ENCODE results near the gene USP26. TPM values are rescaled to one million over a fixed set of nuclear protein-coding genes. Genes with fewer than 3 reads are reported as not detected.
"Not testable (repeated sequence)": the region's sequence is repeated elsewhere in the genome, so short reads cannot be mapped to it uniquely, and the experiment has no call there.

The USP26 gene
- total RNA-seq, 3 donors from 2014 or later: not detected

DNA sequence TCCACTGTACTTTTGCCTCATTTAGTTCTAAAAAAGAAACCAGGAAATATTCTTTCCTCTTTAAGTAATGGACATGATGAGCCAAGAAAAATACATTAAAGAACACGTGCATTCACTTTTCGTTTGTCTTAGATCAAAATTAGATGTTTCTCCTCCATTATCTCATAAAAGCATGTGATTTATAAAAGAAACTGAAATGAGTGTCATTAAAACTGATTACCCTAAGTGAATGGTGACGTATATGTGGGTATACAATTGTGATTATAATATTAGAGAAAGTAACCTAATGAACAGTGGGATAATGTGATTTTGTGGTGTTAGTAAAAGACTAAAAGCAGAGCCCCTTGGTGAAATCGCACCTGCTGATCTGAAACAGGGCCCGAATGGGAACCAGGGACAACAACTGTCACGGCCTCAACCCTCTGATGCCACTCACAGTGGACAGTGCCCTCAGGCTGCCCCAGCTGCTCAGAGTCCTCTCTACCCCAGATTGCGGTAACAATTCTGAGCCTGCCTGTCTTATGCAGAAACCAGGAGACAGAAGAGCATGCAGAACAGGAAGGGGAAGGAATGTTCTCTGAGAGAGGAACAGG is 112.8 kb downstream of the USP26 start:
- no peak for DNase-seq
- intact Hi-C loops (cut with DNase I, micrococcal nuclease): no loop called here
- Histone ChIP-seq H3K4me3 (no peak overlapping the region), H3K9me3 (no peaks in the 10 kb centered on the region), H3K36me3 (ENCODE audit: low read depth) (no peaks in the 10 kb centered on the region), H3K4me1 (ENCODE audit: low read depth) (no peaks in the 10 kb centered on the region)
- TF ChIP-seq, protein P1, sequence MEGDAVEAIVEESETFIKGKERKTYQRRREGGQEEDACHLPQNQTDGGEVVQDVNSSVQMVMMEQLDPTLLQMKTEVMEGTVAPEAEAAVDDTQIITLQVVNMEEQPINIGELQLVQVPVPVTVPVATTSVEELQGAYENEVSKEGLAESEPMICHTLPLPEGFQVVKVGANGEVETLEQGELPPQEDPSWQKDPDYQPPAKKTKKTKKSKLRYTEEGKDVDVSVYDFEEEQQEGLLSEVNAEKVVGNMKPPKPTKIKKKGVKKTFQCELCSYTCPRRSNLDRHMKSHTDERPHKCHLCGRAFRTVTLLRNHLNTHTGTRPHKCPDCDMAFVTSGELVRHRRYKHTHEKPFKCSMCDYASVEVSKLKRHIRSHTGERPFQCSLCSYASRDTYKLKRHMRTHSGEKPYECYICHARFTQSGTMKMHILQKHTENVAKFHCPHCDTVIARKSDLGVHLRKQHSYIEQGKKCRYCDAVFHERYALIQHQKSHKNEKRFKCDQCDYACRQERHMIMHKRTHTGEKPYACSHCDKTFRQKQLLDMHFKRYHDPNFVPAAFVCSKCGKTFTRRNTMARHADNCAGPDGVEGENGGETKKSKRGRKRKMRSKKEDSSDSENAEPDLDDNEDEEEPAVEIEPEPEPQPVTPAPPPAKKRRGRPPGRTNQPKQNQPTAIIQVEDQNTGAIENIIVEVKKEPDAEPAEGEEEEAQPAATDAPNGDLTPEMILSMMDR (IDR thresholded peaks at IDR 0.05): no peak
- ATAC-seq: no peak

GRCh38 chrX:132983496-132983895 is 113.4 kb downstream of the USP26 start:
- H3K36me3 ChIP-seq (ENCODE audit: low read depth): no peaks in the 10 kb centered on the region
- intact Hi-C loops (cut with DNase I, micrococcal nuclease): no loop called here
- H3K4me3 ChIP-seq: no peak overlapping the region
- ATAC-seq: no peak
- TF ChIP-seq, protein P1 (IDR thresholded peaks at IDR 0.05): no peak
- no peaks in the 10 kb centered on the region for H3K9me3 ChIP-seq
- H3K4me1 ChIP-seq (ENCODE audit: low read depth): no peaks in the 10 kb centered on the region
- no peak for DNase-seq

GRCh38 chrX:132980035-132980434 is 116.9 kb downstream of the USP26 start:
- H3K9me3 ChIP-seq; H3K4me3 ChIP-seq; intact Hi-C loops (cut with DNase I, micrococcal nuclease); ATAC-seq; DNase-seq; H3K4me1 ChIP-seq (ENCODE audit: low read depth); H3K36me3 ChIP-seq (ENCODE audit: low read depth): not testable (repeated sequence)

Other genes starting within 250 kb of the USP26 start
- 1 to 10 TPM in 1 of 3 donors, under 1 TPM in 2; 0.38 to 1.5 (median 0.52) TPM for gene HS6ST2, start 138.5 kb downstream of the USP26 start, total RNA-seq
- gene TFDP3, start 121.2 kb upstream of the USP26 start, total RNA-seq: not detected